ENCODE results near the gene AGAP2. TPM values are rescaled to one million over a fixed set of nuclear protein-coding genes. Genes with fewer than 3 reads are reported as not detected.

The AGAP2 gene
- total RNA-seq, 1 donor from 2014 or later: 0.14 TPM

DNA sequence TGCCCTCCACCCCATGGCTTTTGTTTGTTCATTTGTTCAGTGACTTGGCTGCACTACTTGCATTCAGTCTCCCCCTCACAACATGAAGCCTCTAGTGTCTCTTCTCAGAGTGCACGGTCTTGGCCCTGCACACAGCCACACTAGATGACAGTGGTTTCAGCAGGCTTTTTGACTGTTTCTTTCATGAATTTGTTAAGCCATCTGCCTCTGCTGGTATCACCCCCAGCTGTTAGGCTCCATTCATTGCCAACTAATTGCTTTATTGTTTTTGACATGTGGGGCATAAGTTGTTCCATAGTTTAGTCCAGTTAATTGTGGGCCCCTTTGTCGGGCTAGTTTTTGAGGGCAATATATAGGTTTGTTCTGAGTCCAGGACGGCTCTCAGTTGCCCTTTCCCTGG is 25.8 kb downstream of the AGAP2 start:
- Mint-ChIP-seq H3K27ac (ENCODE audit: unreplicated experiment) (no peak overlapping the region), H3K4me1 (ENCODE audit: low read depth, unreplicated experiment) (no peaks in the 10 kb centered on the region), H3K4me3 (ENCODE audit: unreplicated experiment) (no peak overlapping the region), H3K36me3 (ENCODE audit: low read depth, unreplicated experiment) (peaks cover 18% of the 10 kb centered on the region), H3K27me3 (ENCODE audit: low read depth, unreplicated experiment) (no peaks in the 10 kb centered on the region), H3K9me3 (ENCODE audit: unreplicated experiment) (no peaks in the 10 kb centered on the region)
- Histone ChIP-seq H2AFZ (ENCODE audit: low read depth, low read length) (no peak overlapping the region), H3K9ac (ENCODE audit: low read length) (no peak overlapping the region), H3K27ac (ENCODE audit: low read depth, low read length) (no peak overlapping the region), H3K79me2 (ENCODE audit: insufficient read depth, low read length) (no peaks in the 10 kb centered on the region), H4K20me1 (ENCODE audit: insufficient read depth, low read length) (no peaks in the 10 kb centered on the region), H3K4me2 (ENCODE audit: low read length) (no peak overlapping the region), H3K27me3 (ENCODE audit: insufficient read depth, low read length) (no peaks in the 10 kb centered on the region), H3K36me3 (ENCODE audit: insufficient read depth, low read length) (peaks cover 14% of the 10 kb centered on the region), H3K4me3 (ENCODE audit: insufficient read depth, low read depth, low read length) (no peak overlapping the region), H3K4me1 (ENCODE audit: insufficient read depth, low read length) (no peaks in the 10 kb centered on the region), H3K9me3 (ENCODE audit: insufficient read depth, low read depth, low read length) (no peaks in the 10 kb centered on the region)
- FAIRE-seq: no peak
- TF ChIP-seq, protein P1, sequence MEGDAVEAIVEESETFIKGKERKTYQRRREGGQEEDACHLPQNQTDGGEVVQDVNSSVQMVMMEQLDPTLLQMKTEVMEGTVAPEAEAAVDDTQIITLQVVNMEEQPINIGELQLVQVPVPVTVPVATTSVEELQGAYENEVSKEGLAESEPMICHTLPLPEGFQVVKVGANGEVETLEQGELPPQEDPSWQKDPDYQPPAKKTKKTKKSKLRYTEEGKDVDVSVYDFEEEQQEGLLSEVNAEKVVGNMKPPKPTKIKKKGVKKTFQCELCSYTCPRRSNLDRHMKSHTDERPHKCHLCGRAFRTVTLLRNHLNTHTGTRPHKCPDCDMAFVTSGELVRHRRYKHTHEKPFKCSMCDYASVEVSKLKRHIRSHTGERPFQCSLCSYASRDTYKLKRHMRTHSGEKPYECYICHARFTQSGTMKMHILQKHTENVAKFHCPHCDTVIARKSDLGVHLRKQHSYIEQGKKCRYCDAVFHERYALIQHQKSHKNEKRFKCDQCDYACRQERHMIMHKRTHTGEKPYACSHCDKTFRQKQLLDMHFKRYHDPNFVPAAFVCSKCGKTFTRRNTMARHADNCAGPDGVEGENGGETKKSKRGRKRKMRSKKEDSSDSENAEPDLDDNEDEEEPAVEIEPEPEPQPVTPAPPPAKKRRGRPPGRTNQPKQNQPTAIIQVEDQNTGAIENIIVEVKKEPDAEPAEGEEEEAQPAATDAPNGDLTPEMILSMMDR (IDR thresholded peaks at IDR 0.05; ENCODE audit: insufficient read depth, low read depth, low read length): no peak
- TF ChIP-seq EZH2 (IDR thresholded peaks at IDR 0.05; ENCODE audit: insufficient read depth, low read length): no peak
- DNase-seq (ENCODE audit: low read depth): no peak

DNA sequence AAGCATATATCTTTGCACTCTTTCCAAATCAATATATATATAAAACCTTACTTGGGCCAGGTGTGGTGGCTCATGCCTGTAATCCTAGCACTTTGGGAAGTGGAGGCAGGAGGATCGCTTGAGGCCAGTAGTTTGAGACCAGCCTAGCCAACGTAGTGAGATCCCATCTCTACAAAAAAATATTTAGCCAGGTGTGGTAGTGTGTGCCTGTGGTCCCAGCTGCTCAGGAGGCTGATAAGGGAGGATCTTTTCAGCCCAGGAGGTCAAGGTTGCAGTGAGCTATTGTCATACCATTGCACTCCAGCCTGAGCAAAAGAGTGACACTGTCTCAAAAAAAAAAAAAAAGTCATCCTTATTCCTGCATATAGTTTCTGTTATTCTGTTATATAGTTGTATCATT is 30.2 kb downstream of the AGAP2 start:
- H3K4me2 ChIP-seq (ENCODE audit: low read length): no peak overlapping the region
- H3K36me3 ChIP-seq (ENCODE audit: insufficient read depth, low read length): no peaks in the 10 kb centered on the region
- H3K27me3 ChIP-seq (ENCODE audit: insufficient read depth, low read length): no peaks in the 10 kb centered on the region
- H3K9ac ChIP-seq (ENCODE audit: low read length): no peak overlapping the region
- Mint-ChIP-seq H3K36me3 (ENCODE audit: low read depth, unreplicated experiment) (peaks cover 18% of the 10 kb centered on the region), H3K4me3 (ENCODE audit: unreplicated experiment) (no peak overlapping the region), H3K4me1 (ENCODE audit: low read depth, unreplicated experiment) (no peaks in the 10 kb centered on the region), H3K27me3 (ENCODE audit: low read depth, unreplicated experiment) (no peaks in the 10 kb centered on the region), H3K9me3 (ENCODE audit: unreplicated experiment) (peaks cover 6% of the 10 kb centered on the region), H3K27ac (ENCODE audit: unreplicated experiment) (no peak overlapping the region)
- H3K9me3 ChIP-seq (ENCODE audit: insufficient read depth, low read depth, low read length): no peaks in the 10 kb centered on the region
- no peaks in the 10 kb centered on the region for H4K20me1 ChIP-seq (ENCODE audit: insufficient read depth, low read length)
- no peak for DNase-seq (ENCODE audit: low read depth)
- no peak overlapping the region for H3K27ac ChIP-seq (ENCODE audit: low read depth, low read length)
- no peaks in the 10 kb centered on the region for H3K79me2 ChIP-seq (ENCODE audit: insufficient read depth, low read length)
- no peaks in the 10 kb centered on the region for H3K4me1 ChIP-seq (ENCODE audit: insufficient read depth, low read length)
- no peak overlapping the region for H3K4me3 ChIP-seq (ENCODE audit: insufficient read depth, low read depth, low read length)
- no peak overlapping the region for H2AFZ ChIP-seq (ENCODE audit: low read depth, low read length)
- TF ChIP-seq, protein P1 (IDR thresholded peaks at IDR 0.05; ENCODE audit: insufficient read depth, low read depth, low read length): no peak
- no peak for FAIRE-seq

DNA sequence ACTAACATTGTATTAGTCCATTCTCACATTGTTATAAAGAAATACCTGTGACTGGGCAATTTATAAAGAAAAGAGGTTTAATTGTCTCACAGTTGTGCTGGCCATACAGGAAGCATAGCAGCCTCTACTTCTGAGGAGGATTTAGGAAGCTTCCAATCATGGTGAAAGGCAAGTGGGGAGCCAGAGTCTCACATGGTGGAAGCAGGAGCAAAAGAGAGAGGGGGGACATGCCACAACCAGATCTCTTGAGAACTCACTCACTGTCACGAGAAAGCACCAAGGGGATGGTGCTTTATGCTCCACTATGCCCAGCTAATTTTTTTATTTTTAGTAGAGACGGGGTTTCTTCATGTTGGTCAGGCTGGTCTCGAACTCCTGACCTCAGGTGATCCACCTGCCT is 31.3 kb downstream of the AGAP2 start:
- Histone ChIP-seq H3K4me2 (ENCODE audit: low read length) (no peak overlapping the region), H3K79me2 (ENCODE audit: insufficient read depth, low read length) (no peaks in the 10 kb centered on the region), H3K9ac (ENCODE audit: low read length) (no peak overlapping the region), H3K4me3 (ENCODE audit: insufficient read depth, low read depth, low read length) (no peak overlapping the region), H3K4me1 (ENCODE audit: insufficient read depth, low read length) (no peaks in the 10 kb centered on the region), H3K9me3 (ENCODE audit: insufficient read depth, low read depth, low read length) (no peaks in the 10 kb centered on the region), H3K36me3 (ENCODE audit: insufficient read depth, low read length) (no peaks in the 10 kb centered on the region), H2AFZ (ENCODE audit: low read depth, low read length) (no peak overlapping the region), H3K27me3 (ENCODE audit: insufficient read depth, low read length) (no peaks in the 10 kb centered on the region), H3K27ac (ENCODE audit: low read depth, low read length) (no peak overlapping the region), H4K20me1 (ENCODE audit: insufficient read depth, low read length) (no peaks in the 10 kb centered on the region)
- DNase-seq (ENCODE audit: low read depth) (no peak), FAIRE-seq (no peak)
- Mint-ChIP-seq H3K27ac (ENCODE audit: unreplicated experiment) (no peak overlapping the region), H3K27me3 (ENCODE audit: low read depth, unreplicated experiment) (no peaks in the 10 kb centered on the region), H3K9me3 (ENCODE audit: unreplicated experiment) (peaks cover 9% of the 10 kb centered on the region), H3K4me3 (ENCODE audit: unreplicated experiment) (no peak overlapping the region), H3K36me3 (ENCODE audit: low read depth, unreplicated experiment) (peaks cover 29% of the 10 kb centered on the region), H3K4me1 (ENCODE audit: low read depth, unreplicated experiment) (no peaks in the 10 kb centered on the region)
- no peak for TF ChIP-seq EZH2 (IDR thresholded peaks at IDR 0.05; ENCODE audit: insufficient read depth, low read length)
- TF ChIP-seq, protein P1 (IDR thresholded peaks at IDR 0.05; ENCODE audit: insufficient read depth, low read depth, low read length): no peak
